GM21360 (cell line): ENCODE data around the gene NASP.
"Not testable (repeated sequence)": the region's sequence is repeated elsewhere in the genome, so short reads cannot be mapped to it uniquely, and the experiment has no call there.

ENCODE experiments used
- ATAC-seq: cut with Tn5 transposase; IDR thresholded peaks from one replicate; pipeline ENCODE4 v1.9.1; 2021; ENCODE audit warnings: mild to moderate bottlenecking, moderate library complexity; ENCODE audit not compliant: unreplicated experiment

NASP gene

GRCh38 chr1:45569571-45569961, 14.3 kb upstream of the NASP start:
- no peak for ATAC-seq

GRCh38 chr1:45569962-45570581, 13.8 kb upstream of the NASP start:
- peak; percentile 57 for ATAC-seq

GRCh38 chr1:45570631-45571030, 13.2 kb upstream of the NASP start:
- ATAC-seq: no peak

GRCh38 chr1:45573231-45573804, 10.5 kb upstream of the NASP start:
- ATAC-seq: no peak

GRCh38 chr1:45574105-45574626, 9.7 kb upstream of the NASP start:
- no peak for ATAC-seq

- peak; percentile 64 for ATAC-seq
Observed at GRCh38 chr1:45583264-45583665, 576 bp upstream of the NASP start.

GRCh38 chr1:45584351-45585109, 689 bp downstream of the NASP start:
- no peak for ATAC-seq

- ATAC-seq: no peak
Observed at GRCh38 chr1:45585110-45585426, 1.2 kb downstream of the NASP start.

- ATAC-seq: no peak
Observed at GRCh38 chr1:45585496-45586075, 1.7 kb downstream of the NASP start.

- ATAC-seq: no peak
Observed at GRCh38 chr1:45586769-45587168, 2.9 kb downstream of the NASP start.

GRCh38 chr1:45589861-45590260, 6.0 kb downstream of the NASP start:
- ATAC-seq: no peak

- ATAC-seq: no peak
Observed at GRCh38 chr1:45594412-45594811, 10.6 kb downstream of the NASP start.

GRCh38 chr1:45596765-45597164, 12.9 kb downstream of the NASP start:
- not testable (repeated sequence) for ATAC-seq

- ATAC-seq: no peak
Observed at GRCh38 chr1:45604239-45604638, 20.4 kb downstream of the NASP start.

GRCh38 chr1:45607404-45608074, 23.7 kb downstream of the NASP start:
- ATAC-seq: no peak

GRCh38 chr1:45608175-45609156, 24.6 kb downstream of the NASP start:
- no peak for ATAC-seq

- no peak for ATAC-seq
Observed at GRCh38 chr1:45610589-45611226, 26.9 kb downstream of the NASP start.

GRCh38 chr1:45612941-45613579, 29.2 kb downstream of the NASP start:
- no peak for ATAC-seq

GRCh38 chr1:45615885-45616284, 32.0 kb downstream of the NASP start:
- no peak for ATAC-seq
